Measurements from ENCODE around the gene DPAGT1. TPM values are rescaled to one million over a fixed set of nuclear protein-coding genes. Genes with fewer than 3 reads are reported as not detected.
A peak's percentile ranks its signal among the peaks of the same experiment; 100 is the strongest.

DPAGT1 gene
- total and polyA plus RNA-seq, 2 of the 8 experiments (the other 6 are each of a cell fraction or from before 2014, with no cell fraction given): 59.8 to 236 TPM

- no peak overlapping the region for H2BK5ac ChIP-seq (ENCODE audit: low read depth, low read length)
- FAIRE-seq: peak; percentile 95
- CTCF ChIA-PET (ENCODE audit: partially characterized antibody): interaction anchor here (0.6 to 23.6 kb wide), 21 partner anchors 9 to 528 kb away, joined by 3 to 389 read pairs (median 4); partner anchors contain the start of genes CBL, NHERF4 and NLRX1
- TF ChIP-seq TAF7 (optimal IDR thresholded peaks at IDR 0.05; ENCODE audit: borderline replicate concordance, low read depth, low read length) (no peak), EP300 (IDR thresholded peaks at IDR 0.05; ENCODE audit: borderline replicate concordance in 1 of 2, low read depth in 2 of 2, low read length in 2 of 2) (no peak), TAF1 (IDR thresholded peaks at IDR 0.05; ENCODE audit: low read depth, low read length) (peak; percentile 44; the same call in 1 of the 2 replicates), TBP (IDR thresholded peaks at IDR 0.05; ENCODE audit: low read depth, low read length) (no peak), TCF12 (IDR thresholded peaks at IDR 0.05; ENCODE audit: low read depth, low read length) (no peak), SIRT6 (IDR thresholded peaks at IDR 0.05; ENCODE audit: low read length) (no peak), HDAC6 (IDR thresholded peaks at IDR 0.05; ENCODE audit: low read depth, low read length) (no peak), GABPA (IDR thresholded peaks at IDR 0.05; ENCODE audit: borderline replicate concordance, insufficient read depth, low read length) (no peak), CBX8 (IDR thresholded peaks at IDR 0.05; ENCODE audit: borderline replicate concordance, low read depth, low read length) (no peak), RAD21 (IDR thresholded peaks at IDR 0.05 in 1 of 2, conservative IDR thresholded peaks at IDR 0.05 in 1 of 2; ENCODE audit: low read depth in 2 of 2, low read length in 2 of 2) (peak; percentile 30 to 58; a peak in 3 of 4 replicates), YY1 (IDR thresholded peaks at IDR 0.05; ENCODE audit: low read depth, low read length) (peak; percentile 71; the same call in 1 of the 2 replicates), SP4 (IDR thresholded peaks at IDR 0.05; ENCODE audit: low read length) (no peak)
Measured at GRCh38 chr11:119144825-119145486, 43.3 kb upstream of the DPAGT1 start.

More at GRCh38 chr11:119144825-119145486, 43.3 kb upstream of the DPAGT1 start:
- peak overlapping the region; percentile 76 for H2BK15ac ChIP-seq (ENCODE audit: low read length)
- H3K18ac ChIP-seq (ENCODE audit: extremely low read depth, low read length): no peak overlapping the region
- H4K5ac ChIP-seq (ENCODE audit: insufficient read length, low read depth, low read length): no peak overlapping the region
- H2AFZ ChIP-seq (ENCODE audit: low read length): peak overlapping the region; percentile 73; the same call in 1 of the 2 replicates
- no peak overlapping the region for H3K56ac ChIP-seq (replicated peaks; ENCODE audit: insufficient read length, low read depth, low read length)
- no peak overlapping the region for H3K9ac ChIP-seq (replicated peaks in 1 of 4; ENCODE audit: extremely low read depth in 1 of 4, low read depth in 3 of 4, low read length in 3 of 4)
- H3K4ac ChIP-seq (replicated peaks; ENCODE audit: insufficient read length, low read depth, low read length): no peak overlapping the region
- peaks cover 11 to 28% (median 21%) of the 10 kb centered on the region in 4 experiments for H3K27me3 ChIP-seq (replicated peaks in 1 of 4; ENCODE audit: control insufficient read depth in 3 of 4, extremely low read depth in 1 of 4, insufficient read depth in 3 of 4, low read length in 3 of 4)
- no peak overlapping the region for H2BK20ac ChIP-seq (ENCODE audit: low read length)
- no peak overlapping the region for H4K8ac ChIP-seq (ENCODE audit: extremely low read depth, insufficient read depth, low read length)
- 20% methylated on average over 7 of the region's 7 CpGs; no CpG with 5 or more reads in 1 of the 2 experiments for WGBS, 2 experiments (ENCODE audit: extremely low coverage in 1 of 2, insufficient coverage in 1 of 2, insufficient read length in 1 of 2, insufficient replicate concordance in 2 of 2, low coverage in 1 of 2, low lambda C conversion rate in 2 of 2, missing lambda C conversion rate in 1 of 2)
- no peaks in the 10 kb centered on the region for H3K79me2 ChIP-seq (ENCODE audit: control insufficient read depth in 1 of 2, insufficient read depth in 2 of 2, low read length in 2 of 2)
- H3K9me3 ChIP-seq (ENCODE audit: insufficient read depth in 2 of 2, low read depth in 1 of 2, low read length in 1 of 2): no peaks in the 10 kb centered on the region
- no peak overlapping the region for H3K23ac ChIP-seq (ENCODE audit: insufficient read length)
- no peak overlapping the region for H3K4me3 ChIP-seq (ENCODE audit: extremely low read depth in 1 of 4, insufficient read depth in 2 of 4, low read depth in 3 of 4, low read length in 4 of 4)
- no peaks in the 10 kb centered on the region for H3K36me3 ChIP-seq (ENCODE audit: control insufficient read depth in 2 of 4, insufficient read depth in 4 of 4, low read length in 3 of 4)
- H3K14ac ChIP-seq (ENCODE audit: insufficient read length): no peak overlapping the region
- peaks cover 5 to 13% (median 9%) of the 10 kb centered on the region in 4 experiments for H3K4me1 ChIP-seq (replicated peaks in 1 of 4; ENCODE audit: control insufficient read depth in 3 of 4, insufficient read depth in 4 of 4, low read length in 3 of 4)
- no peak overlapping the region for H2BK12ac ChIP-seq (ENCODE audit: low read depth, low read length)
- H2AK5ac ChIP-seq (ENCODE audit: low read depth, low read length): no peak overlapping the region
- no peak overlapping the region for H2BK120ac ChIP-seq (replicated peaks; ENCODE audit: low read depth, low read length)
- H3K4me2 ChIP-seq (ENCODE audit: insufficient read depth in 1 of 2, low read depth in 2 of 2, low read length in 2 of 2): peak overlapping the region in 1 of 2 experiments; percentile 21; a peak in 2 of 4 replicates
- H4K20me1 ChIP-seq (replicated peaks in 1 of 2; ENCODE audit: control insufficient read depth in 1 of 2, insufficient read depth in 2 of 2, low read length in 2 of 2): no peaks in the 10 kb centered on the region
- peaks cover 11% of the 10 kb centered on the region; the same call in 1 of the 2 replicates for H3K23me2 ChIP-seq (ENCODE audit: low read depth, low read length)
- no peak overlapping the region for H4K91ac ChIP-seq (replicated peaks; ENCODE audit: insufficient read length, low read length)
- peak in 1 of 2 experiments; percentile 80 for DNase-seq (ENCODE audit: low read depth in 1 of 2, low spot score in 2 of 2)
- no peak overlapping the region for H3K27ac ChIP-seq (ENCODE audit: low read depth, low read length)
- POLR2A ChIA-PET (ENCODE audit: partially characterized antibody): interaction anchor here (1.0 to 2.5 kb wide), 6 partner anchors 10 to 172 kb away, joined by 3 to 6 read pairs (median 4); partner anchors contain the start of gene NLRX1
- no peaks in the 10 kb centered on the region for H3K79me1 ChIP-seq (ENCODE audit: low read depth, low read length)
